GM18951 (cell line): Measurements from ENCODE around the gene NEK7.

Source experiments
- POLR2A ChIP-seq: IDR thresholded peaks from 4 replicates; pipeline ENCODE4 v1.6.1; 2011; ENCODE audit warnings: mild to moderate bottlenecking; ENCODE audit not compliant: insufficient read length, insufficient read depth; ENCODE audit errors: extremely low read depth
- in situ Hi-C: fragments of 300-500 bp; cut with MboI; formaldehyde crosslinking; loops from one replicate; pipeline ENCODE4 v1.12.0; 2022; ENCODE audit warnings: low sequenced_read_pairs, mixed read lengths, inconsistent platforms; ENCODE audit not compliant: unreplicated experiment

The NEK7 gene

GRCh38 chr1:198155253-198155652 is 1.5 kb upstream of the NEK7 start:
- TF ChIP-seq POLR2A: no peak
- in situ Hi-C loops: loop anchor here (25.0 kb wide), 1 partner anchor 532 kb away; no protein-coding TSS in a partner anchor

- no peak for TF ChIP-seq POLR2A
- in situ Hi-C loops: loop anchor here (25.0 kb wide), 1 partner anchor 531 kb away; no protein-coding TSS in a partner anchor
Observed at GRCh38 chr1:198156111-198156744, 570 bp upstream of the NEK7 start.

GRCh38 chr1:198157241-198157846 is 546 bp downstream of the NEK7 start:
- TF ChIP-seq POLR2A: no peak

GRCh38 chr1:198157847-198158725 is 1.3 kb downstream of the NEK7 start:
- no peak for TF ChIP-seq POLR2A
- in situ Hi-C loops: loop anchor here (25.0 kb wide), 1 partner anchor 529 kb away; no protein-coding TSS in a partner anchor

More at GRCh38 chr1:198157241-198157846, 546 bp downstream of the NEK7 start:
- in situ Hi-C loops: loop anchor here (25.0 kb wide), 1 partner anchor 530 kb away; no protein-coding TSS in a partner anchor

- in situ Hi-C loops: loop anchor here (25.0 kb wide), 1 partner anchor 528 kb away; no protein-coding TSS in a partner anchor
- peak; percentile 79 for TF ChIP-seq POLR2A
Observed at GRCh38 chr1:198158735-198159589, 2.2 kb downstream of the NEK7 start.

GRCh38 chr1:198160222-198160621 is 3.4 kb downstream of the NEK7 start:
- no peak for TF ChIP-seq POLR2A
- in situ Hi-C loops: loop anchor here (25.0 kb wide), 1 partner anchor 527 kb away; no protein-coding TSS in a partner anchor

GRCh38 chr1:198160946-198161614 is 4.3 kb downstream of the NEK7 start:
- in situ Hi-C loops: loop anchor here (25.0 kb wide), 1 partner anchor 526 kb away; no protein-coding TSS in a partner anchor
- TF ChIP-seq POLR2A: no peak

GRCh38 chr1:198161718-198162090 is 4.9 kb downstream of the NEK7 start:
- in situ Hi-C loops: loop anchor here (25.0 kb wide), 1 partner anchor 526 kb away; no protein-coding TSS in a partner anchor
- no peak for TF ChIP-seq POLR2A

- in situ Hi-C loops: loop anchor here (25.0 kb wide), 1 partner anchor 525 kb away; no protein-coding TSS in a partner anchor
- TF ChIP-seq POLR2A: no peak
Observed at GRCh38 chr1:198162091-198162767, 5.4 kb downstream of the NEK7 start.

- TF ChIP-seq POLR2A: no peak
- in situ Hi-C loops: loop anchor here (25.0 kb wide), 1 partner anchor 521 kb away; no protein-coding TSS in a partner anchor
Observed at GRCh38 chr1:198165927-198166647, 9.3 kb downstream of the NEK7 start.

GRCh38 chr1:198166900-198167299 is 10.1 kb downstream of the NEK7 start:
- no peak for TF ChIP-seq POLR2A
- in situ Hi-C loops: loop anchor here (25.0 kb wide), 1 partner anchor 520 kb away; no protein-coding TSS in a partner anchor
